Measurements from ENCODE around the gene CEND1.

The CEND1 gene

DNA sequence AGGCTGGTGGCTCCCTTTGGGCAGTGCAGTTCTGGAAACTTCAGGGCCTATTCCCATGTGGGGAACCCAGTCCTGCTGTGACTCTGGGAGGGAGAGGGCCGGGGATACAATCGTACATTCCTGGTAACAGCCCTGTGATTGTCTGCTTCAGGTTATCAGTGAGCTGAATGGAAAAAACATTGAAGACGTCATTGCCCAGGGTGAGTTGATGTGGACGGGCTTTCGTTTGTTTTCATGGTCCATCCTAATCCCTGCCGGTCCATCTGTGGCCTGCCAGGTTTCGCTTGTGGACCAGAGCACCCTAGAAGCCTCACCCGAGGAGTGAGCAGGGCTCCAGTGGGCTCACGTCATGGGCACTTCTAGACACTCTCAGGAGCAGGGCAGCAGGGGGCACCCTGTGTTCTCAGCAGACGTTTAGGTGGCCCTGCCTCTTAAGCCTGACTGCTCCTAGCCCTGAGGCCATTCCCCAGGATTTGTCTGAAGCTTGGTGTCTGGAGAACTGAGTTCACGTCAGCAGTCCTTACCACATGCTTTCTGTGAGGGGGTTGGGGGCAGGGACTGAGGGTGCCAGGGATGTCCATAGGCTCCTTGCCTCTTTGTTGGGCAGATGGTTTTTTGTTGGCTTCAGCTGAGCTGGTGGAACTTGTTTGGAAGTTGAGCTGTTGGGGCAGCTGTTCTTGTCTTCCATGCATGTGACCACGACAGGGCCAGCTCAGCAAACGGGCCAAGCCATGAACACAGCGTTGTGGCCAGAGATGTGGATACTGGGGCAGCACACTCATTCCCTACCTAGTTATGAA is 21.8 kb upstream of the CEND1 start:
- DNase-seq (ENCODE audit: low spot score): no peak

DNA sequence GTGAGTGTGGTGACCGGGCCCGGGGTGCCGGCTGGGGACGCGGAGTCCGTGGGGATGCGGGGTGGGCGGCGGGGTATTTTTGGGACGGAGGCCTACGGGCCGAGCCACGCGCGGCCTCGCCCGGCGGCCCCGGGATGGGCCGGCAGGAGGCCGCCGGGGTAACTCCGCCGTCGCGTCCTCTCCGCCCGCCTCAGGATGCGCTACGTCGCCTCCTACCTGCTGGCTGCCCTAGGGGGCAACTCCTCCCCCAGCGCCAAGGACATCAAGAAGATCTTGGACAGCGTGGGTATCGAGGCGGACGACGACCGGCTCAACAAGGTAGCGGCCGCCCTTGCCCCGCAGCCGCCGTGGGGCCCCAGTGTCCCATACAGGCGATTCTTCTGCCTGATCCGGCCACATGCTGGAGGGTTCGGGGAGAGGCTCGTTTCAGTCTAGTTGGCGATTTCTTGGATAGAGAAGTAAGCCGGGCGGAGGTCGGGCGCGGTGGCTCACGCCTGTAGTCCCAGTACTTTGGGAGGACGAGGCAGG is 20.2 kb upstream of the CEND1 start:
- no peak for DNase-seq (ENCODE audit: low spot score)

DNA sequence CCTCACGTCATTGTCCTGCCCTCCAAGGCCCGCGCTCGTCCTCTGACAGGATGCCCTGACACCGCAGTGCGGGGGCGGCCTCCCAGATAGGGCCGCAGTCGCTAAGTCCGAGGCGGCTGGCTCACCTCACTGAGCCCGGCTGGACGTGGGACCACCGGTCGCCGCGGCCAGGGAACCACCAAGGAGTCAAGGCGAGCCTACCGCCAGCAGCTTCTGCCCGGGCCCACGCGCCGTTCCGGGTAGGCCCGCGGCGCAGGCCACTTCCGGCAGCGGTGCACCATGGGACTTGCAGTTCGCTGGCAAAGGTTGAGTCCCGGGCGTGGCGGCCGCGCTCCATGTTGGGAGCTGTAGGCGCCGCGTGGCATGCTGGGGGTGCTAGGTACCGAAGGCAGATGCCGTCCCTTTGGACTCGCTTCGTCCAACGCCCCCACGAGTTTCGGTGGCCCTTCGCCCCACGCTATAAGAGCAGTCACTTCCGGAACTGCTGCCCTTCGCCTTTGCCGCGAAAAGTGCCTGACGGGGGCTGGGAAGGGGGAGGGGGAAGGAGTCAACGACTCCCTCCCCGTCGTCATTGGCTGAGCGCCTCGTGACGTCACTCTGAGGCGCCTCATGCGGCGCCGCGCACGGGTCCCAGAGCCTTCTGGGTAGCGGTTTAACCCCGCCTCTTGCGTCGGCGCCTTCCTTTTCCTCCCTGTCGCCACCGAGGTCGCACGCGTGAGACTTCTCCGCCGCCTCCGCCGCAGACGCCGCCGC is 19.6 kb upstream of the CEND1 start, which contains the start of gene RPLP2:
TSS of gene RPLP2 (plus strand) at position 681 of the 753 bp plus-strand sequence. CDS start 268 bp downstream, outside the sequence.
- DNase-seq (ENCODE audit: low spot score): peak; percentile 98

DNA sequence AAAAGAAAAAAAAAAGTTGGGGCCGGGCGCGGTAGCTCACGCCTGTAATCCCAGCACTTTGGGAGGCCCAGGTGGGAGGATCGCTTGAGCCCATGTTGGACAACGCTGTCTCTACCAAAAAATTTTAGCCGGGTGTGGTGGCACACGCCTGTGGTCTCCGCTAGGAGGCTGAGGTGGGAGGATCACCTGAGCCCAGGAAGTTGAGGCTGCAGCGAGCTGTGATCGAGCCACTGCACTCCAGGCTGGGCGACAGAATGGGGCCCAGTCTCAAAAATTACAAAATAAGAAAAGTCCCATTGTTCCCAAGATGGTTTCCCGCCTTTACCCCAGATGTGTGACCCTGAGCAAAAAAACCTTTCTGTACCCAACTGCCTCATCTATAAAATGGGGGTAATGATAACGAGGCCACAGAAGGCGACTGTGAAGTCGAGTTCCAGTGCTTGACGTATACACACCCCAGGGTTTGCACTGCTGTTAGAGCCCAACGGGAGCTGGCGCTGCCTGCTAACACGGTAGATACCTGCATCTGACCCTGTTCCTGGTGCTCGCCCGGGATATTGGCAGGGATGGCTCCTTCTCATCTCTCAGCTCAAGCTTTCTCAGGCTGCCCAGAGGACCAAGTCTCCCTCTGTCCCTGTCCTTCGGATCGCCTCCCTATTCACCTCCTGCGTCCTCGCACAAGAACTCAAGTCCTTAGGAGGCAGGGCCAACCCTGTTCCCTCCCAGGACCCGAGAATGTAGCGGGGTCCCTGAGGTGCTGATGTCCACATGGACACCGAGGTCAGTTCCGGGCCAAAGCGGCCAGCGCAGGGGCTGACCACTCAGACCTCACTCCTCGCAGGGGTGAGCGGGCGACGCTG is 18.8 kb upstream of the CEND1 start:
- DNase-seq (ENCODE audit: low spot score): no peak

DNA sequence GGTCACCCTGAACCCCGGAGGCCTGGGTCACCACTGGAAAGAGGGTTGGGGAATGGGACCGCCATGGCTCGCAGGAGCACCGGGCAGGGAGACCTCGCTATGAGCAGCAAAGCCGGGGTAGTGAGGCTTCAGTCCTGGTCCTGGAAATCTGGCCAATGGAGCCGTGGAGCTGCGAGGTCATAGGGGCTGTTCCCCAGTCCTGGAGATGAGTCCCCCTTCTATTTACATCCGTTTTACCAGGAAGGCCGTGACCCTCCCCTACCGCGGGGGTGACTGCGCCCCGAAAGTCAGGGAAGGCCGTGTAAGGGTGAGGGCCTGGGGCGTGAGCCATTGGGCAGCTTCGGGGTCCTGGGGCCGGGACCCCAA is 14.7 kb upstream of the CEND1 start:
- no peak for DNase-seq (ENCODE audit: low spot score)

DNA sequence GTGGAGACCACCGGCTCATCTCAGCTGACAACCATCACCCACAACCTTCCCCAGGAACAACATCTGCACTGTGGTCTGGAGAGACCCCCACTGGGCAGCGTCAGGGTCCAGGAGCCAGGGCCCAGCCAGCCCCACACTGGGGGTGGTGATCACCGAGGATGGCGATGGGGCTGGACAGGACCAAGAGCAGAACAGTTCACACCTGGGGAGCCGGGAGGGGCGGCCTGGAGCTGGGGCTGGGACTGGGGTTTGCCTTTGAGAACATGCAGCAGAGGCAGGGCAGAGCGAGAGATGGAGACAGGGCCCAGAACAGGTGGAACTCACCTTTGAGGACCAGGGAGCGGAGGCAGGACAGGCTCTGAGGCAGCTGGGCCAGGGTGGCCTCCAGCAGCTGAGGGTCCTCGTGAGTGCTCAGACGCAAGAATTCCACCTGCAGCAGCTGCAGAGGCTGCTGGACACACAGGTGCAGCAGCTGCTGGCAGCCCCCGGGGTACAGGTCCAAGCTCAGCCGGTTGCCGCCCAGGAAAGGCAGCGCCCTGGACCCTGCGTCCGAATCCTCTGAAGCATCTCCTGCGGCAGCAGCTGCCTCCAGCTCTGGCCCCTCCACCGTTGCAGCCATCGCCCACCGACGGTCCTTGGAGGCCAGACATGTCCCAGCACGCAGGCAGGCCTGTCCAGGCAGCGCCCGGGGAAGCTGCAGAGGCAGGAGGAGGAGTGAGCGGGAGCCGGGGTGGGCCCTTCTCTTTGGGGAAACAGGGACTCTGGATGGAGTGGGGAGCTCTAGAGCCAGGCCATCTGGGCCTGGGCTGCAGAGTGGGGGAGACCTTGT is 14.1 kb upstream of the CEND1 start:
- no peak for DNase-seq (ENCODE audit: low spot score)

DNA sequence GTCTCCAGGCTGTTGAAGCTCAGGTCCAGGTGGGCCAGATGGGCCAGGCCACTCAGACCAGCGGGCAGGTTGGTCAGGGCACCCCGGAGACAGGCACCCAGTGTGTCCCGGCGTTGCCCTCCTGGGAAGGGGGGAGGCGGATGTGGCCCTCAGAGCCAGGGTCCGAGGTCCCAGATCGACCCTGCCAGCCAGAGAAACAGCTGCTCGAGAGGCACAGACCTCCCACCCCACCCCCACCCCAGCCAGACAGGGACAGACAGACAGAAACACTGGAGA is 13.5 kb upstream of the CEND1 start:
- no peak for DNase-seq (ENCODE audit: low spot score)

DNA sequence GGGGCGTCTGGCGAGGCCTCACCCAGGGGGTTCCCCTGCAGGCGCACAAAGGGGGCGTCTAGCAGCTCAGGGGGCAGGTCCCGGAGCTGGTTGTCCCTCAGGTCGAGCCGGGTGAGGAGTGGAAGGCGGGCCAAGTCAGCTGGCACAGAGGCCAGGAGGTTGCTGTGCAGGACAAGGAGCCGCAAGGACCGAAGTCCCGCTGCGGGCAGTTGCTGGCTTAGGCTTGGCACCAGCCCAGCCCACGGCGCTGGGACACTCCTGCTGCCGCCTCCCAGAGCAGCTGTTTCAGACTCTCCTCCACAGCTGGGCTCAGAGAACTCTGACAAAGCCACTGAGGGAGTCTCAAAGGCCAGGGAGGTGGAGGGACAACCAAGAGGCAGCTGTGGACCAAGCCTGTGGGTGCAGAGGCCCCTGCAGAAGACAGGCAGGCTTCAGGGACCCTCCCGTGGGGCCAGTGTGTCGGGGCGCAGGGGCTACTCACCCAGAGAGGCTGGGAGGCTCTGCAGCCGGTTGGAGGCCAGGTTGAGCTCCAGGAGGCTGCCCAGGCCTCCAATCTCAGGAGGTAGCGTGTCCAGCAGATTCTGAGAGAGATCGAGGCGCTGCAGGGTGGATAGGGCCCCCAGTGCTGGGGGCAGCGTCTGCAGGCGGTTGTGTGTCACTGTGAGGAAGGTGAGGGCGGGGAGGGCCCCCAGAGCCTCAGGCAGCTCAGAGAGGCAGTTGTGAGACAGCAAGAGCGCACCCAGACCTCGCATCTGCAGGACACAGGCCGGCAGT is 13.0 kb upstream of the CEND1 start:
- DNase-seq (ENCODE audit: low spot score): no peak

DNA sequence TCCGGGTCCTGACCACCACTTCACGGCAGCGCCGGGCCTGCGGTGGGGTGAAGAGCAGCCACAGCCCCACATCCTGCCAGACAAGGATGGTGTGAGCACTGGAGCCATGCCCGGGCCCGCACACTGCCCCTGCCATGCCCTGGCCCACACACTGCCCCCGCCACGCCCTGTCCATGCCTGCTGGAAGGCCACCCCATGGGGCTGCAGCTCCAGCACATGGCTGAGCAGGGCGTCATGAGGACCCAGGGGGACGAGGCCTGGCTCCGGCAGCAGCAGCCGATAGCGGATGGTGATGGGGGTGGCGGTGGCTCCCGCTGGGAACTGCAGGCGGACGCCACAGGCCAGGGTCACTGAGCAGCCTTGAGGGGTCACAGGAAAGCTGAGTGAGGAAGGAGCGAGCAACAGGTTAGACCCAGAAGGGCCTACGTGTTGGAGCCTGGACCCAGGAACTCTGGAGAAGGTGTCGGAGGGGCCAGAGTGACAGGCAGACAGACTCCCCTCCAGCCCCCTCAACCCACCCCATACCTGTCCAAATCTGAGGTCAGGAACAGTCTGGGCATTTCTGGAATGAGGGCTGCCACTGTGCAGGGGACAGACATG is 12.2 kb upstream of the CEND1 start:
- no peak for DNase-seq (ENCODE audit: low spot score)

DNA sequence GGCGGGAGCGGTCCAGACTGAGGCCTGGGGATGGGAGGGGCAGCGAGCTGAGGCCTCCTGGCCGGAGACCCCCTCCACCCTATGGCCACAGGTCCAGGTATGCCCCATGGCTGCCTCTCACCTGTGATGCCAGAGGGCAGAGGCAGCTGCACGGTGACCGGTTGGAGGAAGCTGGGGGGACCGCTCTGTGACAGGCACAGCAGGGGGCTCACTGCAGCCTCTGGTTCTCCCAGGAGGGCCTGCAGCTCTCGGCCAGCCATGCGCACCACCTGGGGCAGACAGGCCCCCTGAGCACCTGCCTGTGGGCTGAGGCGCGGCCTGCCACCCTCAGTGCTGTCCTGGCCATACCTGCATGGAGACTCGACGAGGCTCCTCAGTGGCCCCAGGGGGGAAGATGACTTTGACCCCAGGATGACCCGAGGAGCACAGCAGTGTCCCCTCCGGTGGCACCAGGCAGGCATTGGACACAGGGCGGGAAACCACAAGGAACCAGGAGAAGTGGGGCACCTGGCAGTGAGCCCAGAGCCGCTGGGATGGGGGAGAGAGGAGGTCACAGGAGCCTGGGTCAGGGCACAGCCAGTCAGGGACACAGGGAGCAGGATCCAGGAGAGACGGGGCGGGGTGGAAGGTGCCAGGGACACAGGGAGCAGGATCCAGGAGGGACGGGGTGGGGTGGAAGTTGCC is 11.3 kb upstream of the CEND1 start:
- DNase-seq (ENCODE audit: low spot score): no peak

DNA sequence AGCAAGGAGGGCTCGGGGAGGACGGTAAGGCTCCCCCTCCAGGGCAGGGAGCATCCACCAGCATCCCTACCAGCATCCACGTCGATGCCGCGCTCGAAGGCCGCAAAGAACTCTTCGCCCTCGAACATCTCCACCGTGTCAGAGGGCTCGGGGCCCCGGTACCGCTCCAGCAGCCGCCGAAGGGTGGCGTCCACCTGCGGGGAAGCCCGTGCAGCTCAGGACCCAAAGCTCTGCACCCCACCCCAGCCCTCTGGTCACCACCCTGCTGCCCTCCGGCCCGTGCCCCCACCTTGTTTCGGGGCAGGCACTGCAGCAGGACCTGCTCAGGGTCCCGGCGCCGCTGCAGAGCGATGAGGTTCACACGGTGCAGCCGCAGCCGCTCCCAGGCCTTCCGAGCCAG is 10.6 kb upstream of the CEND1 start:
- no peak for DNase-seq (ENCODE audit: low spot score)

DNA sequence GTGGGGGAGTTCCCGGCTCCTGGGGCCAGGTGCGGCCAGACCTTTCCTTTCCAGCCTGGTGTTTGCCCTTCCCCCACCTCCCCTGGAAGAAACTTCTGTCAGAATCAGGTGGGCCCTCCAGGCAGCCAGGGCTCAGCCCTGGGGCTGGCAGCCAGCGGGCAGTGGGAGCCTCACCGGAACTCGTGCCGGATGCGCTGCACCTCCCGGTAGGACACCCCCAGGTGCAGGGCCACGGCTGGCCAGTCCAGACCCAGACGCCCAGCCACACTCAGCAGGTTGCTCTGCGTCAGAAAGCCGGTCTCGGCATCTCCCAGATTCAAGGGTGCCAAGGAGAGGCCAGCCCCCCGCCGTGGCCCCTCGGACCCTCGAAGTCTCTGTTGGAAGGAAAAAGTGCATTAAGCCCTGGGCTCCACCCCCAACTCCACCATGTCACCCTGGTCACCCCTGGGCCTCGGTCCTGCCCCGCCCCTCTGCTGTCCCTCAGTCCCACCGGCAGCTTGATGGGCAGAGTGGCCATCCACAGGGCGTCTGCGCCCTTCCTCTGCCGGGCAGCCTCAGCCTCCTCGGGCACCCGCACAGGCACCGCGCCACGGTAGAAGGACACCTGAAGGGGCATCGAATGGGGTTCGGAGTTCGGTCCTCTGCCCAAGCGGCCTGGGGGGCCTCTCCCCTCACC is 9.9 kb upstream of the CEND1 start:
- no peak for DNase-seq (ENCODE audit: low spot score)

DNA sequence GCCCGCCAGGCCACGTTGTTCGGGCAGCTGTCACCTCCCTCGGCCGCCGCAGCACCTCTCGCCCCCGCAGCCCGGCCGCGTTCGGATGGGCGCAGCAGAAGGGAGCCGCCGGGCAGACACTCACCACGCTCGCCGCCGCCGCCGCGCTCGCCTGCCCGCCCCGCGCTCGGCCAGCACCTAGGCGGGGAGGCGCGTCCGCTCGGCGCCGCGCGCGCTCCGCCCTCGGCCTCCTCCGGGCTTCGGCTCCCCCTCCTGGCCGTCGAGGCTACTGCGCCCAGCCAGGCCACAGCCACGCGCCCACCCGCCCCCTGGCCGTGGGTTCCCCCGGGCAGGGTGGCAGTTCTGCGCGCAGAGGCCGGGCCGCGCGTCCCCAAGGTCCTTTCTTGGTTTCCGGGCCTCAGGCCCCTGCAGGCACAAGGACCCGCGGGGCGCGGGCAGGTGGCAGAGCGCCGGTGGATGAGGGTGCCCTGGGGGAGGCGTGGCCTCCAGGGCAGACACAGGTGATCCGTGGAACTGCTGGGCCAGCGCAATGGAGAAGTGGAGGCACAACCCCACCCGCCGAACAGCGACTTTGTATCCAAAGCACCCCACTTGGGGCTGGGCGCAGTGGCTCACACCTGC is 8.3 kb upstream of the CEND1 start, which contains the start of gene SLC25A22:
TSS of gene SLC25A22 (minus strand) at position 189 of the 621 bp plus-strand sequence. CDS start 3,275 bp downstream, outside the sequence.
- peak; percentile 82 for DNase-seq (ENCODE audit: low spot score)

DNA sequence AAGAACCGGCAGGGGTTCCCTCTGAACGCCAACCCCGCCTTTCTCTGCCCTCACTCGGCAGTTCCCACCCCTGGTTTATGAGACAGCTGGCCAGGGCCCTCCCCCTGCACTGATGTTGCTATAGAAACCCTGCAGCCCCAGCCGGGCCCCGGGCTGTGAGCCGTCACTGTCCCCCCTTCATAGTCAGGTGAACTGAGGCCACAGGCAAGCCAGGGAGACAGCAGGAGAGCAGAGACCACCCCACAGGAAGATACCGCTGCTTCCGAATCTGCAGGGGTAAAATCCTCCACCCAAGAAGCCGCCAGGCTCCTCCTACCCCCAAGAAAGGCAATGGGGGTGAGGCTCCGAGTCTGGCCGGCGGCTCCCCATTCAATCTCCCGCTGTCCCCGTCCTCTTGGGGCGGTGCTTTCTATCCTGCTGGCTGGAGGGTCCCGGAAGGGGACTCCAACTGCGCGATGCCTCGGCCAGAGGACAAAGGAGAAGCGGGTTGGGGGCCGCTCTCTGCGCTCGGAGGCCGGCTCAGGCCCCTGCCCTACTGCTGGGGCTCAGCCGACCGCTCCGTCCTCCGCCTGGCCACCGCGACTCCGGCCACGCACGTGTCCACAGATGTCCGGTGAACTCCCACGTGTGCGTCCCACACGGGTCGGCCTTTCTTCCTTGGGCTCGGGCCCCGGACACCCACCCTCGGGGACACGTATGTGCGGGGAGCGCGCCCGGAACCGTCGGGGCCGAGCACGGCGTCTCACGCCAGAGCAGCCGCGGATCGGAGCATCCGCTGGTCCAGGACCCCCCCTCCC is 7.6 kb upstream of the CEND1 start:
- DNase-seq (ENCODE audit: low spot score): no peak

DNA sequence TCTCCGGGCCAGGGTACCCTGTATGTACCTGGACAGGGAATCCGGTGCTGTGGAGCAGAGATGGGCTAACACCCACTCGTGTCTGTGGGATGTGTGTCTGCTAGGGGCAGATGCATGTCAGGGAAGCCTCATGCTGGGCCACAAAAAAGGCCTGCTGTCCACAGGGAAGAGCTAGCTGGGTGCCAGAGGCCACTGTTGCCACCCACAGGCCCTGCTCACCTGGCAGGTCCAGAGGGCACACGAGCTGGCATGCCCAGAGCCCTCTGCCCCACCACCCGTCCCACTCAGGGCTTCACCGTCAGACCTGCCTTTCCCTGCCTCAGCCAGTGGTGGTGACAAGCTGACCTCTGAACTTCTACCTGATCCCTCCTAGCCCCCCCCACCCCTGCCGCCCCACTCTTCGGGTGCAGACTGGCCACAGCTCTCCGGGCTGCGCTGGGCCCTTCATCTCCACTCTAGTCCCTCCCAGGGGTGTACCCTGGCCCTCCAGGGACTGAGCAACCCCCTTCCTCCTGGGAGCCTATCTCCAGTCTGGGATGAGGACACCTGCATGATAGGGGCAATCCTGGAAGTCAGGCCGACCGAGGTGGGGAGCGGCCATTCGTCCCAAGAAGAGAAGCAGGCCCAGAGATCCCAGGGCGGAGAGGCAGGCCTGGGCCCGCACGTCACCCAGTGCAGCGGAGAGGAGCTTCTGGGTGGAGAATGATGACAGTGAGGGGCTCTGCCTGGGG is 6.8 kb upstream of the CEND1 start:
- DNase-seq (ENCODE audit: low spot score): no peak

DNA sequence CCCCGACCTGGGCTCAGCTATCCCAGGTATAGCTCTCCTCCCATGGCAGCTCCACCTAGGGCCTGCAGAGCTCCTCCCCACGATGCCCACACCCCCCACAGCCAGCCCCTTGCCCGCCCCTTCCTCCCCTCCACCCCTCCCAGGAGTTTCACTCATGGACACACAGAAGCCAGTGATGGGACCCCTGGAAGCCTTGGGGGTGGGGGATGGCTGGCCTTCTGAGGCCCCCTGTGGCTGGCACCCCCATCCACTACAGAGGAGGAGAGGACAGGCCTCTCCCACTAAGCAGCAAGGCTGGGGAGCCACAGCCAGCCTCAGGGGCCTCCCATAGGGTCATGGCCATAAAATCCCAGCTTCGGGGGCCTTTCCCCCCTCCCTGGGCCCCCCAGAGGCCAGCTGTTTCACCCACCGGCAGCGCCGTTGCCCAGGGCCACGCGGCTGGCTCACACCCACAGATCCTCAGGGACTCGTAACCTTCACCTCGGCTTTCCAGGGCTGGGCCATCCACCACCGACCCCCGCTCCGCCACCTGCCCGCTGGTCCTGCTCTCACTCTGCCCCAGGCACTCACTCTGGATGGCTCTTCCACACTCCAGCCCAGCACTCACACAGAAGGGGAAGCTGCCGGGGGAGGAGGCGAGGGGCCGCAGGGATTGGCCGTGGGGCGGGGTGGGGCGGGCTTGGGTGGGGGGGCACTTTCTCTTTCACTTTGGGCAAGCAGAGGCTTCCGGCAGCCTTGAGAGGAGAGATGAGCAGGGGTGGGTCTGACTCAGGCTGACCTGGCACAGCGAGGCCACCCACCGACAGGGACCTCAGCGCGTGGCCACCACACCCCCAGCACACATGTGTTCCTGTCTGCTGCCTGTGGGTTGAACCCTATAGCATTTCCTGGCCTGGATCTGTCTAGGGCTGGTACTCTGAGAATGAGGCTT is 6.0 kb upstream of the CEND1 start:
- DNase-seq (ENCODE audit: low spot score): peak; percentile 70
